ENCODE results near the gene CORO2B.

- TF ChIP-seq POLR2AphosphoS5 (IDR thresholded peaks at IDR 0.05; ENCODE audit: borderline replicate concordance, low read depth, low read length) = no peak
- no peak for TF ChIP-seq EZH2 (IDR thresholded peaks at IDR 0.05)
- TF ChIP-seq FOXP2 (optimal IDR thresholded peaks at IDR 0.05; ENCODE audit: control extremely low read depth, extremely low read length, insufficient read depth) = no peak
Observed at GRCh38 chr15:68635141-68635540, 56.3 kb downstream of the CORO2B start.

Data from SK-N-MC (cell line).